ENCODE measurements around the gene C10orf143. TPM values are rescaled to one million over a fixed set of nuclear protein-coding genes. Genes with fewer than 3 reads are reported as not detected.

Gene C10orf143
- polyA plus RNA-seq, 2 of the 4 experiments (the other 2 are of a cell fraction) = 1.2 to 1.6 TPM

DNA sequence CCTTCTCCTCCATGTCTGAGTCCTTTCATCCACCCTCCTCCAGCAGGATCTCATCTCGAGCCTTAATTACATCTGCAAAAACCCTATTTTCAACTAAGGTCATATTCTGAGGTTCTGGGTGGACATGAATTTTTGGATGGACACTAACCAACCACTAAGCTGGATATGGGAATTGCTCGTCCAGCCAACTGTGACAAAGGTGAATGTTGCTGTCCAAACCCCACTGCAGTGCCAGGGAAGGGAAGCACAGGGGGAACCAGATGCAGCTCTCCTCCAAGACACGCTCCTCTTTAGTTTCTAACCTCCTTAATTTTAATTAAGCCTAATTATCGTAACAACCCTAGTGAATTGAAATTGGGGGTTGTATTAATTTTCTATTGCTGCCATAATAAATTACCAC, 81.4 kb downstream of the C10orf143 start:
- no peaks in the 10 kb centered on the region for H3K4me1 ChIP-seq
- WGBS (ENCODE audit: missing lambda C conversion rate) = 20% methylated on average over 4 of the region's 4 CpGs
- FAIRE-seq (no peak), ATAC-seq (no peak), DNase-seq (ENCODE audit: low read depth in 1 of 2, low spot score in 1 of 2) (no peak)
- no peaks in the 10 kb centered on the region; the same call in 2 of the 3 replicates for H3K9me3 ChIP-seq
- H3K4me3 ChIP-seq = no peak overlapping the region
- CTCF ChIA-PET = no interaction called here
- H3K27ac ChIP-seq = no peak overlapping the region
- TF ChIP-seq POLR2AphosphoS2 (conservative IDR thresholded peaks at IDR 0.05; ENCODE audit: low read length) (no peak), FOSB (CRISPR knock-in tag; IDR thresholded peaks at IDR 0.05) (no peak), RNF2 (IDR thresholded peaks at IDR 0.05; ENCODE audit: borderline replicate concordance, low read depth) (no peak), RAD21 (conservative IDR thresholded peaks at IDR 0.05 in 1 of 2, IDR thresholded peaks at IDR 0.05 in 1 of 2) (no peak), HOXB5 (CRISPR knock-in tag; IDR thresholded peaks at IDR 0.05) (no peak), JUNB (IDR thresholded peaks at IDR 0.05) (no peak), EHF (CRISPR knock-in tag; IDR thresholded peaks at IDR 0.05) (no peak), CHD2 (IDR thresholded peaks at IDR 0.05; ENCODE audit: low read length, partially characterized antibody) (no peak), CHD4 (IDR thresholded peaks at IDR 0.05; ENCODE audit: borderline replicate concordance) (no peak), KDM5A (IDR thresholded peaks at IDR 0.05) (no peak), EHMT2 (IDR thresholded peaks at IDR 0.05; ENCODE audit: low read depth) (no peak)
- TF ChIP-seq, protein P1, sequence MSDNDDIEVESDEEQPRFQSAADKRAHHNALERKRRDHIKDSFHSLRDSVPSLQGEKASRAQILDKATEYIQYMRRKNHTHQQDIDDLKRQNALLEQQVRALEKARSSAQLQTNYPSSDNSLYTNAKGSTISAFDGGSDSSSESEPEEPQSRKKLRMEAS (IDR thresholded peaks at IDR 0.05) = no peak
- TF ChIP-seq, protein P2, sequence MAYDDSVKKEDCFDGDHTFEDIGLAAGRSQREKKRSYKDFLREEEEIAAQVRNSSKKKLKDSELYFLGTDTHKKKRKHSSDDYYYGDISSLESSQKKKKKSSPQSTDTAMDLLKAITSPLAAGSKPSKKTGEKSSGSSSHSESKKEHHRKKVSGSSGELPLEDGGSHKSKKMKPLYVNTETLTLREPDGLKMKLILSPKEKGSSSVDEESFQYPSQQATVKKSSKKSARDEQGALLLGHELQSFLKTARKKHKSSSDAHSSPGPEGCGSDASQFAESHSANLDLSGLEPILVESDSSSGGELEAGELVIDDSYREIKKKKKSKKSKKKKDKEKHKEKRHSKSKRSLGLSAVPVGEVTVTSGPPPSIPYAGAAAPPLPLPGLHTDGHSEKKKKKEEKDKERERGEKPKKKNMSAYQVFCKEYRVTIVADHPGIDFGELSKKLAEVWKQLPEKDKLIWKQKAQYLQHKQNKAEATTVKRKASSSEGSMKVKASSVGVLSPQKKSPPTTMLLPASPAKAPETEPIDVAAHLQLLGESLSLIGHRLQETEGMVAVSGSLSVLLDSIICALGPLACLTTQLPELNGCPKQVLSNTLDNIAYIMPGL (CRISPR knock-in tag; IDR thresholded peaks at IDR 0.05; ENCODE audit: borderline replicate concordance) = no peak
- TF ChIP-seq, protein P3, sequence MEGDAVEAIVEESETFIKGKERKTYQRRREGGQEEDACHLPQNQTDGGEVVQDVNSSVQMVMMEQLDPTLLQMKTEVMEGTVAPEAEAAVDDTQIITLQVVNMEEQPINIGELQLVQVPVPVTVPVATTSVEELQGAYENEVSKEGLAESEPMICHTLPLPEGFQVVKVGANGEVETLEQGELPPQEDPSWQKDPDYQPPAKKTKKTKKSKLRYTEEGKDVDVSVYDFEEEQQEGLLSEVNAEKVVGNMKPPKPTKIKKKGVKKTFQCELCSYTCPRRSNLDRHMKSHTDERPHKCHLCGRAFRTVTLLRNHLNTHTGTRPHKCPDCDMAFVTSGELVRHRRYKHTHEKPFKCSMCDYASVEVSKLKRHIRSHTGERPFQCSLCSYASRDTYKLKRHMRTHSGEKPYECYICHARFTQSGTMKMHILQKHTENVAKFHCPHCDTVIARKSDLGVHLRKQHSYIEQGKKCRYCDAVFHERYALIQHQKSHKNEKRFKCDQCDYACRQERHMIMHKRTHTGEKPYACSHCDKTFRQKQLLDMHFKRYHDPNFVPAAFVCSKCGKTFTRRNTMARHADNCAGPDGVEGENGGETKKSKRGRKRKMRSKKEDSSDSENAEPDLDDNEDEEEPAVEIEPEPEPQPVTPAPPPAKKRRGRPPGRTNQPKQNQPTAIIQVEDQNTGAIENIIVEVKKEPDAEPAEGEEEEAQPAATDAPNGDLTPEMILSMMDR (IDR thresholded peaks at IDR 0.05) = no peak
- H3K4me2 ChIP-seq = no peak overlapping the region
- POLR2A ChIA-PET = no interaction called here

DNA sequence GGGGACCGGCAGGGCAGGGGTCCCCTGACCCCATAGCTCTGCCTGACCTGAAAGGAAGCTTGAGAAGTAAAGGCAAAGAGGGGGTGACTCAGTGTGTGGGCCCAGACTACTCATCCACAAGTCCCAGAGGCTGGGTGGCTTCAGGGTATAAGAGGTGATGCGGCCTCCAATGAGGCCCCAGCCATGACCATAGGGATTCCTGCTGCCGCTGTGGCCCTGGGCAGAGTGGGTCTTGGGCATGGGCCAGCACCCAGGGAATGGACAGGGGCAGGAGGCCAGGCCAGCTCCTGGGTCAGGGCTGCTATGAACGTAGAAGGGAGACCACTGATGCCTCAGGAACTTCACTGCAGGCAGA, 82.2 kb downstream of the C10orf143 start:
- ChIA-PET POLR2A (no interaction called here), CTCF (no interaction called here)
- TF ChIP-seq BHLHE40 (IDR thresholded peaks at IDR 0.05; ENCODE audit: low read depth, low read length) = no peak
- TF ChIP-seq JUNB (IDR thresholded peaks at IDR 0.05) = no peak
- no peak for TF ChIP-seq GATA3 (IDR thresholded peaks at IDR 0.05; ENCODE audit: borderline replicate concordance)
- TF ChIP-seq ESRRA (IDR thresholded peaks at IDR 0.05; ENCODE audit: borderline replicate concordance, low read length) = no peak
- TF ChIP-seq HEYL (CRISPR knock-in tag; IDR thresholded peaks at IDR 0.05) = no peak
- no peak for TF ChIP-seq RARB (CRISPR knock-in tag; IDR thresholded peaks at IDR 0.05)
- TF ChIP-seq, protein P2 (CRISPR knock-in tag; IDR thresholded peaks at IDR 0.05; ENCODE audit: borderline replicate concordance) = no peak
- no peak for TF ChIP-seq EHMT2 (IDR thresholded peaks at IDR 0.05; ENCODE audit: low read depth)
- no peak for FAIRE-seq
- H3K9me3 ChIP-seq = no peaks in the 10 kb centered on the region; the same call in 2 of the 3 replicates
- no peak; a peak in 1 of 6 replicates for ATAC-seq
- WGBS (ENCODE audit: missing lambda C conversion rate) = 8% methylated on average over 2 of the region's 4 CpGs
- H3K4me1 ChIP-seq = no peaks in the 10 kb centered on the region
- no peak for DNase-seq (ENCODE audit: low read depth in 1 of 2, low spot score in 1 of 2)
- H3K27ac ChIP-seq = no peak overlapping the region
- no peak overlapping the region for H3K4me3 ChIP-seq
- H3K4me2 ChIP-seq = no peak overlapping the region
